CD14-positive monocyte (primary cell): ENCODE measurements around the gene ADORA2A. TPM values are rescaled to one million over a fixed set of nuclear protein-coding genes. Genes with fewer than 3 reads are reported as not detected.

Experiments
- DNase-seq, 3 donors: peaks; one replicate each; pipeline ENCODE4 v3.0.0-alpha.2; 2011 to 2022
- H2AFZ ChIP-seq: 2 replicates; pipeline ENCODE4 v1.6.0; 2012; ENCODE audit warnings: mild to moderate bottlenecking, low read depth, low read length, inconsistent platforms; ENCODE audit not compliant: insufficient read depth, poor library complexity, severe bottlenecking
- H3K27ac ChIP-seq, 2 donors: 1 replicate in 1 of 2; 2 replicates in 1 of 2; pipeline ENCODE4 v1.5.1; 2012 to 2013; ENCODE audit warnings: low read length in 2 of 2, control low read depth in 1 of 2, inconsistent platforms in 1 of 2, low read depth in 1 of 2, mild to moderate bottlenecking in 1 of 2
- H3K27me3 ChIP-seq, 2 donors: one replicate each; pipeline versions ENCODE4 v1.6.0 to v1.6.1; 2011 to 2013; ENCODE audit warnings: low read length in 2 of 2; ENCODE audit not compliant: control insufficient read depth in 2 of 2, insufficient read depth in 2 of 2
- H3K36me3 ChIP-seq, 2 donors: replicated peaks in 1 of 2; 1 replicate in 1 of 2; 2 replicates in 1 of 2; pipeline versions ENCODE4 v1.5.1 to v1.6.1; 2012 to 2013; ENCODE audit warnings: low read length in 2 of 2, control low read depth in 1 of 2, inconsistent platforms in 1 of 2, mild to moderate bottlenecking in 1 of 2; ENCODE audit not compliant: insufficient read depth in 2 of 2, control insufficient read depth in 1 of 2
- H3K4me1 ChIP-seq, 2 donors: 1 replicate in 1 of 2; 2 replicates in 1 of 2; pipeline versions ENCODE4 v1.5.1 to v1.6.1; 2012 to 2013; ENCODE audit warnings: low read length in 2 of 2, control low read depth in 1 of 2, inconsistent platforms in 1 of 2, mild to moderate bottlenecking in 1 of 2, moderate library complexity in 1 of 2; ENCODE audit not compliant: insufficient read depth in 2 of 2, control insufficient read depth in 1 of 2
- H3K4me2 ChIP-seq: replicated peaks from 2 replicates; pipeline ENCODE3; 2012; ENCODE audit warnings: low read length, moderate library complexity, mild to moderate bottlenecking; ENCODE audit not compliant: poor library complexity, severe bottlenecking; ENCODE audit errors: extremely low read depth
- H3K4me3 ChIP-seq, 3 experiments: fragments of 200-600 bp in 1 of 3; sonication (generic) in 1 of 3; replicated peaks in 1 of 3; 1 replicate in 2 of 3; 2 replicates in 1 of 3; pipeline ENCODE4 v1.5.1; 2011 to 2013; ENCODE audit warnings: low read length in 3 of 3, mild to moderate bottlenecking in 3 of 3, control low read depth in 2 of 3, low read depth in 2 of 3, inconsistent platforms in 1 of 3, moderate library complexity in 1 of 3
- H3K79me2 ChIP-seq: 2 replicates; pipeline ENCODE4 v1.6.0; 2012; ENCODE audit warnings: mild to moderate bottlenecking, control low read depth, inconsistent platforms, low read length, moderate library complexity; ENCODE audit not compliant: insufficient read depth
- H3K9ac ChIP-seq: 2 replicates; pipeline ENCODE4 v1.6.0; 2017; ENCODE audit warnings: low read length, mild to moderate bottlenecking; ENCODE audit not compliant: insufficient read depth, poor library complexity, severe bottlenecking
- H3K9me3 ChIP-seq, 2 donors: replicated peaks in 1 of 2; 1 replicate in 1 of 2; 2 replicates in 1 of 2; pipeline versions ENCODE4 v1.5.1 to v1.6.1; 2012 to 2013; ENCODE audit warnings: low read length in 2 of 2, control low read depth in 1 of 2; ENCODE audit not compliant: control insufficient read depth in 1 of 2, insufficient read depth in 1 of 2
- H4K20me1 ChIP-seq: 2 replicates; pipeline ENCODE4 v1.6.0; 2012; ENCODE audit warnings: mild to moderate bottlenecking, low read length, control low read depth, moderate library complexity; ENCODE audit not compliant: insufficient read depth
- H3K27ac Mint-ChIP-seq, 7 donors: one replicate each; pipeline ENCODE4 v1.8.0; 2020; ENCODE audit warnings: mild to moderate bottlenecking in 7 of 7, mixed read lengths in 7 of 7, moderate library complexity in 6 of 7, inconsistent platforms in 2 of 7
- H3K27me3 Mint-ChIP-seq, 3 donors: one replicate each; pipeline ENCODE4 v1.8.0; 2021 to 2022; ENCODE audit warnings: low read depth in 3 of 3, mild to moderate bottlenecking in 3 of 3, mixed read lengths in 3 of 3, moderate library complexity in 3 of 3, inconsistent platforms in 1 of 3
- H3K36me3 Mint-ChIP-seq, 2 donors: one replicate each; pipeline ENCODE4 v1.8.0; 2020; ENCODE audit warnings: mixed read lengths in 2 of 2, inconsistent platforms in 1 of 2, mild to moderate bottlenecking in 1 of 2
- H3K4me1 Mint-ChIP-seq: one replicate; pipeline ENCODE4 v1.8.0; 2020; ENCODE audit warnings: mild to moderate bottlenecking, mixed read lengths
- H3K4me3 Mint-ChIP-seq, 2 donors: one replicate each; pipeline ENCODE4 v1.8.0; 2020; ENCODE audit warnings: mild to moderate bottlenecking in 2 of 2, mixed read lengths in 2 of 2, moderate library complexity in 1 of 2
- H3K9me3 Mint-ChIP-seq, 7 donors: one replicate each; pipeline ENCODE4 v1.8.0; 2020 to 2022; ENCODE audit warnings: mixed read lengths in 7 of 7, mild to moderate bottlenecking in 6 of 7, moderate library complexity in 6 of 7, inconsistent platforms in 2 of 7
- WGBS: methylation state at CpG from one replicate; pipeline ENCODE4 v1.1.5; 2013; ENCODE audit warnings: missing lambda C conversion rate; ENCODE audit not compliant: insufficient coverage; 5-methylcytosine and 5-hydroxymethylcytosine counted together
- intact Hi-C, 2 donors: fragments of 100-400 bp; cut with micrococcal nuclease; formaldehyde crosslinking; loops; one replicate each; pipeline versions ENCODE4 v1.15.0 to v1.15.1; 2023
- polyA plus RNA-seq, 3 donors: library from polyadenylated mRNA; depleted of rRNA in 1 of 3; unstranded in 2 of 3; stranded (reverse) in 1 of 3; fragments of 300-500 nt in 2 of 3; fragments of >200 nt in 1 of 3; fragmentation: Illumina TruSeq in 2 of 3; gene quantifications; 1 replicate in 2 of 3; 2 replicates in 1 of 3; pipeline ENCODE4 v1.2.3, GENCODE V29; 2012 to 2021
- TF ChIP-seq, protein P1 (sequence below): fragments of 200-600 bp; IDR thresholded peaks from one replicate; pipeline ENCODE4 v1.8.0; 2022; ENCODE audit warnings: antibody characterized with exemption, mild to moderate bottlenecking

ADORA2A gene
- polyA plus RNA-seq, 3 donors, result 5.8 to 10.2 (median 6.5) TPM

DNA sequence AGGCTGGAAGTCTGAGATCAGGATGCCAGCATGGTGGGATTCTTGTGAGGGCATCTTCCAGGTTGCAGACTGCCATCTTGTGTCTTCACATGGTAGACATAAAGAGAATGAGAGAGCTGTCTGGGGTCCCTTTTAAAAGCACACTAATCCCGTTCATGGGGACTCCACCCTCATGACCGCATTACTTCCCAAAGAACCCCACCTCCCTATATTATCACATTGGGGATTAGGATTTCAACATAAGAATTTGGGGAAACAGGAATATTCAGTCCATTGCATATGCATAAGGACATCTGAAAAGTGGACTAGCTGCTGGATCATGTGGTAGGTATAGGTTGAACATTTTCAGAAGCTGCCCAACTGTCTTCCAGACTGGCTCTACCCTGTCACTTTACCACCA, 33.1 kb upstream of the ADORA2A start:
- no peak for DNase-seq
- no peaks in the 10 kb centered on the region for H3K9me3 Mint-ChIP-seq
- no peak overlapping the region for H2AFZ ChIP-seq
- no peaks in the 10 kb centered on the region for H3K27me3 Mint-ChIP-seq
- H3K4me3 ChIP-seq, result no peak overlapping the region
- H4K20me1 ChIP-seq, result no peaks in the 10 kb centered on the region
- H3K27ac ChIP-seq, result no peak overlapping the region
- peaks cover 43% of the 10 kb centered on the region in 2 donors for H3K36me3 Mint-ChIP-seq
- no peaks in the 10 kb centered on the region for H3K27me3 ChIP-seq
- H3K4me2 ChIP-seq, result no peak overlapping the region
- H3K4me3 Mint-ChIP-seq, result no peak overlapping the region
- peaks cover 6 to 9% of the 10 kb centered on the region in 2 donors for H3K4me1 ChIP-seq
- no peak overlapping the region for H3K27ac Mint-ChIP-seq
- no peaks in the 10 kb centered on the region for H3K79me2 ChIP-seq
- TF ChIP-seq, protein P1, sequence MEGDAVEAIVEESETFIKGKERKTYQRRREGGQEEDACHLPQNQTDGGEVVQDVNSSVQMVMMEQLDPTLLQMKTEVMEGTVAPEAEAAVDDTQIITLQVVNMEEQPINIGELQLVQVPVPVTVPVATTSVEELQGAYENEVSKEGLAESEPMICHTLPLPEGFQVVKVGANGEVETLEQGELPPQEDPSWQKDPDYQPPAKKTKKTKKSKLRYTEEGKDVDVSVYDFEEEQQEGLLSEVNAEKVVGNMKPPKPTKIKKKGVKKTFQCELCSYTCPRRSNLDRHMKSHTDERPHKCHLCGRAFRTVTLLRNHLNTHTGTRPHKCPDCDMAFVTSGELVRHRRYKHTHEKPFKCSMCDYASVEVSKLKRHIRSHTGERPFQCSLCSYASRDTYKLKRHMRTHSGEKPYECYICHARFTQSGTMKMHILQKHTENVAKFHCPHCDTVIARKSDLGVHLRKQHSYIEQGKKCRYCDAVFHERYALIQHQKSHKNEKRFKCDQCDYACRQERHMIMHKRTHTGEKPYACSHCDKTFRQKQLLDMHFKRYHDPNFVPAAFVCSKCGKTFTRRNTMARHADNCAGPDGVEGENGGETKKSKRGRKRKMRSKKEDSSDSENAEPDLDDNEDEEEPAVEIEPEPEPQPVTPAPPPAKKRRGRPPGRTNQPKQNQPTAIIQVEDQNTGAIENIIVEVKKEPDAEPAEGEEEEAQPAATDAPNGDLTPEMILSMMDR, result no peak
- peaks cover 23% of the 10 kb centered on the region for H3K4me1 Mint-ChIP-seq
- peaks cover 14 to 45% of the 10 kb centered on the region in 2 donors for H3K36me3 ChIP-seq
- H3K9ac ChIP-seq, result no peak overlapping the region
- no peaks in the 10 kb centered on the region for H3K9me3 ChIP-seq
- intact Hi-C loops, result no loop called here
- no CpG with 5 or more reads among the region's 2 CpGs for WGBS

DNA sequence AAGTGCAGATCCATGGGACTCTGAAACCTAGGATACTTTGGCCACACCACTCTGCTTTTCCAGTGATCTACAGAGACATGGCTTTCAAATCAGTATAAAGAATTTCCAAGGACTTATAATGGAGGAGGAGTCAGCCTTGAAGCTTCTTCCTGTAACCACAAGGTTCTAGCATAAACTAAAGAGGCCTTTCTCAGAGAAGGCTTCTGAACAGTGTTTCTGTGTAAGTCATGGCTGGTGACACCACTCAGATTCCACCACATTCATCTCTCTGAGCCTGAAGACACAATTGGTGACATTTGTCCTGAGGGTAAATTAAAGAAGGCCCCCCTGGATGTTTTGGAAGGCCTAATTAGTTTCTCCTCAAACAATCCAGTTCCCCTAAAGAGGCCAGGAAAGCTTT, 29.0 kb upstream of the ADORA2A start:
- Histone ChIP-seq H3K27ac (no peak overlapping the region), H3K79me2 (no peaks in the 10 kb centered on the region), H3K9me3 (no peaks in the 10 kb centered on the region), H4K20me1 (peaks cover 10% of the 10 kb centered on the region), H3K4me2 (no peak overlapping the region), H3K36me3 (peaks cover 14 to 36% of the 10 kb centered on the region in 2 donors), H3K9ac (no peak overlapping the region), H2AFZ (no peak overlapping the region), H3K4me3 (no peak overlapping the region), H3K27me3 (no peaks in the 10 kb centered on the region), H3K4me1 (peaks cover 35 to 39% of the 10 kb centered on the region in 2 donors)
- TF ChIP-seq, protein P1, result no peak
- peak overlapping the region in 1 of 7 donors; percentile 63 for H3K27ac Mint-ChIP-seq
- no peak overlapping the region for H3K4me3 Mint-ChIP-seq
- peaks cover 42 to 44% of the 10 kb centered on the region in 2 donors for H3K36me3 Mint-ChIP-seq
- peaks cover 0 to 2% (median 0%) of the 10 kb centered on the region in 3 donors for H3K27me3 Mint-ChIP-seq
- no peak for DNase-seq
- peaks cover 37% of the 10 kb centered on the region for H3K4me1 Mint-ChIP-seq
- intact Hi-C loops, result no loop called here
- H3K9me3 Mint-ChIP-seq, result peaks cover 0 to 2% (median 0%) of the 10 kb centered on the region in 7 donors
